OCI-LY1 (cell line): ENCODE measurements around the gene RASGRF2.

Experiments
- H2AFZ ChIP-seq: fragments of 200-600 bp; sonication (generic), shearing (Covaris generic); 2 replicates; pipeline ENCODE4 v1.6.0; 2014; ENCODE audit warnings: antibody characterized with exemption, mild to moderate bottlenecking, low read length
- H3F3A ChIP-seq: fragments of 200-600 bp; sonication (generic), shearing (Covaris generic); 2 replicates; pipeline ENCODE4 v1.6.0; 2014; ENCODE audit warnings: mild to moderate bottlenecking, antibody characterized with exemption, low read length, moderate library complexity; ENCODE audit not compliant: insufficient read depth
- H3K27ac ChIP-seq: fragments of 200-600 bp; sonication (generic); 2 replicates; pipeline ENCODE4 v1.5.1; 2014; ENCODE audit warnings: low read length, mixed run types, mild to moderate bottlenecking, low read depth; ENCODE audit not compliant: poor library complexity, severe bottlenecking
- H3K27me3 ChIP-seq: fragments of 200-600 bp; sonication (generic); 2 replicates; pipeline ENCODE4 v1.6.0; 2014; ENCODE audit warnings: antibody characterized with exemption, mild to moderate bottlenecking, low read length, moderate library complexity; ENCODE audit not compliant: insufficient read depth
- H3K36me3 ChIP-seq: fragments of 200-600 bp; sonication (generic); 2 replicates; pipeline ENCODE4 v1.6.1; 2014; ENCODE audit warnings: mild to moderate bottlenecking, antibody characterized with exemption, low read length, moderate library complexity, mixed read lengths; ENCODE audit not compliant: insufficient read depth
- H3K4me1 ChIP-seq: fragments of 200-600 bp; sonication (generic); 2 replicates; pipeline ENCODE4 v1.5.1; 2014; ENCODE audit warnings: mild to moderate bottlenecking, low read length, moderate library complexity; ENCODE audit not compliant: insufficient read depth, severe bottlenecking
- H3K4me2 ChIP-seq: fragments of 200-600 bp; sonication (generic), shearing (Covaris generic); 2 replicates; pipeline ENCODE4 v1.6.1; 2014; ENCODE audit warnings: low read length
- H3K4me3 ChIP-seq: fragments of 200-600 bp; sonication (generic); 2 replicates; pipeline ENCODE4 v1.5.1; 2014; ENCODE audit warnings: low read length, low read depth, mild to moderate bottlenecking, mixed read lengths; ENCODE audit not compliant: poor library complexity, severe bottlenecking
- H3K79me2 ChIP-seq: fragments of 200-600 bp; shearing (Covaris generic); 2 replicates; pipeline ENCODE4 v1.6.1; 2016; ENCODE audit warnings: mixed run types, low read length, mixed read lengths; ENCODE audit not compliant: insufficient read depth
- H3K9ac ChIP-seq: fragments of 200-600 bp; sonication (generic), shearing (Covaris generic); 2 replicates; pipeline ENCODE4 v1.6.1; 2014; ENCODE audit warnings: mild to moderate bottlenecking, low read length, mixed read lengths
- H3K9me2 ChIP-seq: fragments of 200-600 bp; sonication (generic), shearing (Covaris generic); 2 replicates; pipeline ENCODE4 v1.6.1; 2014; ENCODE audit warnings: low read depth, mild to moderate bottlenecking, low read length, mixed read lengths
- H3K9me3 ChIP-seq: fragments of 200-600 bp; shearing (Covaris generic); 2 replicates; pipeline ENCODE4 v1.6.1; 2014; ENCODE audit warnings: low read length, mixed read lengths
- H4K20me1 ChIP-seq: fragments of 200-600 bp; sonication (generic), shearing (Covaris generic); 2 replicates; pipeline ENCODE4 v1.6.0; 2016; ENCODE audit warnings: mild to moderate bottlenecking, low read length; ENCODE audit not compliant: insufficient read depth
- EZH2 ChIP-seq: fragments of 200-600 bp; sonication (generic), shearing (Covaris generic); IDR thresholded peaks from 2 replicates; pipeline ENCODE4 v1.8.0; 2017; ENCODE audit warnings: borderline replicate concordance, mixed run types, mild to moderate bottlenecking, antibody characterized with exemption, low read length, moderate library complexity, mixed read lengths
- TF ChIP-seq, protein P1 (sequence below): fragments of 200-600 bp; sonication (generic), shearing (Covaris generic); IDR thresholded peaks from 2 replicates; pipeline ENCODE4 v1.5.1; 2017; ENCODE audit warnings: mild to moderate bottlenecking, antibody characterized with exemption, low read length, moderate library complexity, mixed read lengths

The RASGRF2 gene

GRCh38 chr5:81070571-81071255 lies 110.5 kb downstream of the RASGRF2 start:
- Histone ChIP-seq H3K4me2 (no peak overlapping the region), H3K9ac (no peak overlapping the region), H3F3A (no peaks in the 10 kb centered on the region), H3K36me3 (no peaks in the 10 kb centered on the region), H3K9me2 (no peaks in the 10 kb centered on the region), H2AFZ (no peak overlapping the region), H3K27me3 (no peaks in the 10 kb centered on the region), H3K4me1 (no peaks in the 10 kb centered on the region), H3K9me3 (no peaks in the 10 kb centered on the region), H3K79me2 (no peaks in the 10 kb centered on the region), H3K4me3 (no peak overlapping the region), H4K20me1 (no peaks in the 10 kb centered on the region), H3K27ac (no peak overlapping the region)
- TF ChIP-seq, protein P1, sequence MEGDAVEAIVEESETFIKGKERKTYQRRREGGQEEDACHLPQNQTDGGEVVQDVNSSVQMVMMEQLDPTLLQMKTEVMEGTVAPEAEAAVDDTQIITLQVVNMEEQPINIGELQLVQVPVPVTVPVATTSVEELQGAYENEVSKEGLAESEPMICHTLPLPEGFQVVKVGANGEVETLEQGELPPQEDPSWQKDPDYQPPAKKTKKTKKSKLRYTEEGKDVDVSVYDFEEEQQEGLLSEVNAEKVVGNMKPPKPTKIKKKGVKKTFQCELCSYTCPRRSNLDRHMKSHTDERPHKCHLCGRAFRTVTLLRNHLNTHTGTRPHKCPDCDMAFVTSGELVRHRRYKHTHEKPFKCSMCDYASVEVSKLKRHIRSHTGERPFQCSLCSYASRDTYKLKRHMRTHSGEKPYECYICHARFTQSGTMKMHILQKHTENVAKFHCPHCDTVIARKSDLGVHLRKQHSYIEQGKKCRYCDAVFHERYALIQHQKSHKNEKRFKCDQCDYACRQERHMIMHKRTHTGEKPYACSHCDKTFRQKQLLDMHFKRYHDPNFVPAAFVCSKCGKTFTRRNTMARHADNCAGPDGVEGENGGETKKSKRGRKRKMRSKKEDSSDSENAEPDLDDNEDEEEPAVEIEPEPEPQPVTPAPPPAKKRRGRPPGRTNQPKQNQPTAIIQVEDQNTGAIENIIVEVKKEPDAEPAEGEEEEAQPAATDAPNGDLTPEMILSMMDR: no peak
- TF ChIP-seq EZH2: no peak

DNA sequence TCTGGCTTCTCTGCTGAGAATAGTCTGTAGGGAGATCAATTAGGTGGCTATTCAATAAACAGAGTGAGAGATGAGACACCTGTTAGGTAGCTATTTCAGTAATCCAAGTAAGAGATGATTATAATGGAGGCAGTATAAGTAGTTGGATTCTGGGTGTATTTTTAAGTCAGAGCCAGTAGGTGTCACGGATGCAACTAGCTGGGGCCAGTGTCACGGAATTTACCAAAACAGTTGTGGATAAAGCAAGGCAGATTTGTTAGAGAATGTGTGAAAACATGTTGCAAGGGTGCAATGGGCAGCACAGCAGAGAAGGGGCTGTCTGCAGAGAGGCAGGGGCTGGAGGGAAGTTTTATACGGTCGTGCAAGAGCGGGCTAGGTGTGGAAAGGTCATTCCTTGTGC lies 114.9 kb downstream of the RASGRF2 start:
- Histone ChIP-seq H3K27me3 (no peaks in the 10 kb centered on the region), H3K79me2 (no peaks in the 10 kb centered on the region), H3K9ac (no peak overlapping the region), H3K9me3 (no peaks in the 10 kb centered on the region), H4K20me1 (no peaks in the 10 kb centered on the region), H3K4me3 (no peak overlapping the region), H3K4me2 (no peak overlapping the region), H3F3A (no peaks in the 10 kb centered on the region), H3K36me3 (no peaks in the 10 kb centered on the region), H2AFZ (no peak overlapping the region), H3K27ac (no peak overlapping the region), H3K9me2 (no peaks in the 10 kb centered on the region), H3K4me1 (no peaks in the 10 kb centered on the region)
- TF ChIP-seq, protein P1: no peak

DNA sequence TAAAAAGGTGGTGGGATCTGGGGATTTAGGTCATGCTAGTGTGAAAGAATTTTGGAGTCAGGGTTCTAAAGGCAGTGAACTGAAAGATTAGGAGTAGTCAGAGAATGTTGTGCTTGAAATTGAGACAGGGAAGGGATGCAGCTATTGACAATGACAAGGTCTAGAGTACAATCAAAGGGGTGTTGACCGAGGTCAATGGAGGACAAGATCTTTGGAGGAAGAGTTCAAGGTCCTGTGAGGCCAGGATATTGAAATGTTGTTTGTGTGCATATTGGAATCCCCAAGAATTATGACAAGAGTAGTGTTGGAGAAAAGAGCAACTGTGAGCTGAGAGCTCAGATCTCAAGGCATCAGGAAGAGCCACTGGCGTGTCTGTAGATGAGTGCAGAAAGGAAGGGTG lies 116.9 kb downstream of the RASGRF2 start:
- Histone ChIP-seq H3K36me3 (no peaks in the 10 kb centered on the region), H3K9ac (no peak overlapping the region), H3K9me3 (no peaks in the 10 kb centered on the region), H3K4me3 (no peak overlapping the region), H3K27me3 (no peaks in the 10 kb centered on the region), H3K9me2 (no peaks in the 10 kb centered on the region), H4K20me1 (no peaks in the 10 kb centered on the region), H3K4me1 (no peaks in the 10 kb centered on the region), H3F3A (no peaks in the 10 kb centered on the region), H2AFZ (no peak overlapping the region), H3K27ac (no peak overlapping the region), H3K4me2 (no peak overlapping the region), H3K79me2 (no peaks in the 10 kb centered on the region)
- TF ChIP-seq, protein P1: no peak
- TF ChIP-seq EZH2: no peak
